ENCODE measurements around the gene INPP5A. TPM values are rescaled to one million over a fixed set of nuclear protein-coding genes. Genes with fewer than 3 reads are reported as not detected.

The INPP5A gene
- total and polyA plus RNA-seq, 2 of the 13 experiments (the other 11 are each of a cell fraction or from before 2014, with no cell fraction given) = 17.5 to 37.9 TPM

DNA sequence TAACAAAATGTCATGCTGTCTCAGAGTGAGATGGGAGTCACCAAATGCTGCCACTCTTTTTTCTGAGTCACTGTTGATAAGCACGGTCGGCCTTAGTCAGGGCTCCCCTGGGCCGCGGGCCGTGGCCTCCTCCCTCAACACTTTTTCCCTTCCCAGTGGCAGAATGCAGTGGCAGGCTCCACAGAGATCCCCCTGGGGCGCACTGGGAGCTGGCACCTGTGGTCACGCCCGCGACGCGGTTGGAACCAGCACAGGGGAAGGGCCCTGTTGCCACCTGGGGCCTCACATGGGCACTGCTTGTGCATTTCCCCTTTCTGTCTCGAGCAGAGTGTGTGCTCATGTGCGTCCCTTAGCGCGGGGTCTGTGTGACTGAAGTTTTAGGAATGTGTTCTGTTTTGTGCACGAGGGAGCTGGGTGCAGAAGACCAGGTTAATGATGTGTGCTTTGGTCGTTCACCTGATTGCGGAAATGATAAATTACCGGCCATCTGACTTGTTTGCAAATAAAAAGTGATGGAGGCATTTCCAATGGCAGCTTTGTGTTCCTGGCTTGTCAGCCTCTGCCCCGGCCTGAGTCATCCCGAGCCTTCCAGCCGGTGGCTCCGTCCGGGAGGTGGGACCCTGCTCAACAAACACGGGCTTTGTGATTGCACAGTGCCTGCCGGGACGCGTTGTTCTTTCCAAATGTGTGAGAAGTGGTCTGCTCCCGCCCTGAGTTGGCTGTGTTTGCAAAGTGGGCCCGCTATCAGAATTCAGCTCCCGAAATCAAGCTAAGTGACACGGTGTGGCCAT is 147.7 kb downstream of the INPP5A start (continued):
- TF ChIP-seq, protein P1, sequence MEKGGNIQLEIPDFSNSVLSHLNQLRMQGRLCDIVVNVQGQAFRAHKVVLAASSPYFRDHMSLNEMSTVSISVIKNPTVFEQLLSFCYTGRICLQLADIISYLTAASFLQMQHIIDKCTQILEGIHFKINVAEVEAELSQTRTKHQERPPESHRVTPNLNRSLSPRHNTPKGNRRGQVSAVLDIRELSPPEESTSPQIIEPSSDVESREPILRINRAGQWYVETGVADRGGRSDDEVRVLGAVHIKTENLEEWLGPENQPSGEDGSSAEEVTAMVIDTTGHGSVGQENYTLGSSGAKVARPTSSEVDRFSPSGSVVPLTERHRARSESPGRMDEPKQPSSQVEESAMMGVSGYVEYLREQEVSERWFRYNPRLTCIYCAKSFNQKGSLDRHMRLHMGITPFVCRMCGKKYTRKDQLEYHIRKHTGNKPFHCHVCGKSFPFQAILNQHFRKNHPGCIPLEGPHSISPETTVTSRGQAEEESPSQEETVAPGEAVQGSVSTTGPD (CRISPR knock-in tag; IDR thresholded peaks at IDR 0.05) = no peak
- no peak for TF ChIP-seq ATF1 (CRISPR knock-in tag; IDR thresholded peaks at IDR 0.05)
- TF ChIP-seq, protein P2, sequence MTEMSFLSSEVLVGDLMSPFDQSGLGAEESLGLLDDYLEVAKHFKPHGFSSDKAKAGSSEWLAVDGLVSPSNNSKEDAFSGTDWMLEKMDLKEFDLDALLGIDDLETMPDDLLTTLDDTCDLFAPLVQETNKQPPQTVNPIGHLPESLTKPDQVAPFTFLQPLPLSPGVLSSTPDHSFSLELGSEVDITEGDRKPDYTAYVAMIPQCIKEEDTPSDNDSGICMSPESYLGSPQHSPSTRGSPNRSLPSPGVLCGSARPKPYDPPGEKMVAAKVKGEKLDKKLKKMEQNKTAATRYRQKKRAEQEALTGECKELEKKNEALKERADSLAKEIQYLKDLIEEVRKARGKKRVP (CRISPR knock-in tag; IDR thresholded peaks at IDR 0.05) = peak in 1 of 2 experiments; percentile 47; a peak in 1 of 4 replicates
- no peak for TF ChIP-seq ZNF382 (CRISPR knock-in tag; IDR thresholded peaks at IDR 0.05; ENCODE audit: borderline replicate concordance)
- TF ChIP-seq ZNF354B (CRISPR knock-in tag; IDR thresholded peaks at IDR 0.05) = no peak; the same call in 1 of the 2 replicates
- TF ChIP-seq RFXANK (CRISPR knock-in tag; IDR thresholded peaks at IDR 0.05) = no peak
- peak; percentile 28; the same call in 1 of the 2 replicates for TF ChIP-seq TFDP2 (CRISPR knock-in tag; IDR thresholded peaks at IDR 0.05)
- TF ChIP-seq ELF1 (CRISPR knock-in tag; IDR thresholded peaks at IDR 0.05) = no peak
- TF ChIP-seq BCLAF1 (IDR thresholded peaks at IDR 0.05) = no peak
- no peak for TF ChIP-seq RORA (CRISPR knock-in tag; IDR thresholded peaks at IDR 0.05)
- TF ChIP-seq, protein P3, sequence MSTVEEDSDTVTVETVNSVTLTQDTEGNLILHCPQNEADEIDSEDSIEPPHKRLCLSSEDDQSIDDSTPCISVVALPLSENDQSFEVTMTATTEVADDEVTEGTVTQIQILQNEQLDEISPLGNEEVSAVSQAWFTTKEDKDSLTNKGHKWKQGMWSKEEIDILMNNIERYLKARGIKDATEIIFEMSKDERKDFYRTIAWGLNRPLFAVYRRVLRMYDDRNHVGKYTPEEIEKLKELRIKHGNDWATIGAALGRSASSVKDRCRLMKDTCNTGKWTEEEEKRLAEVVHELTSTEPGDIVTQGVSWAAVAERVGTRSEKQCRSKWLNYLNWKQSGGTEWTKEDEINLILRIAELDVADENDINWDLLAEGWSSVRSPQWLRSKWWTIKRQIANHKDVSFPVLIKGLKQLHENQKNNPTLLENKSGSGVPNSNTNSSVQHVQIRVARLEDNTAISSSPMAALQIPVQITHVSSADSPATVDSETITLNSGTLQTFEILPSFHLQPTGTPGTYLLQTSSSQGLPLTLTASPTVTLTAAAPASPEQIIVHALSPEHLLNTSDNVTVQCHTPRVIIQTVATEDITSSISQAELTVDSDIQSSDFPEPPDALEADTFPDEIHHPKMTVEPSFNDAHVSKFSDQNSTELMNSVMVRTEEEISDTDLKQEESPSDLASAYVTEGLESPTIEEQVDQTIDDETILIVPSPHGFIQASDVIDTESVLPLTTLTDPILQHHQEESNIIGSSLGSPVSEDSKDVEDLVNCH (CRISPR knock-in tag; IDR thresholded peaks at IDR 0.05) = no peak
- no peak for TF ChIP-seq ZFP36L1 (CRISPR knock-in tag; IDR thresholded peaks at IDR 0.05)
- no peak for TF ChIP-seq RBAK (CRISPR knock-in tag; IDR thresholded peaks at IDR 0.05)
- peak; percentile 90 for TF ChIP-seq FOSL2 (CRISPR knock-in tag; IDR thresholded peaks at IDR 0.05)
- TF ChIP-seq ZNF230 (CRISPR knock-in tag; IDR thresholded peaks at IDR 0.05) = no peak
- no peak for TF ChIP-seq SETDB1 (CRISPR knock-in tag; IDR thresholded peaks at IDR 0.05; ENCODE audit: borderline replicate concordance)
- no peak for TF ChIP-seq SOX13 (IDR thresholded peaks at IDR 0.05)
- TF ChIP-seq SOX13 (CRISPR knock-in tag; conservative IDR thresholded peaks at IDR 0.05 in 1 of 2, IDR thresholded peaks at IDR 0.05 in 1 of 2) = no peak; a peak in 1 of 4 replicates
- no peak for TF ChIP-seq SRSF9 (IDR thresholded peaks at IDR 0.05; ENCODE audit: borderline replicate concordance, insufficient read depth, low read depth, low read length, poor library complexity, severe bottlenecking)
- TF ChIP-seq ZFP90 (CRISPR knock-in tag; IDR thresholded peaks at IDR 0.05; ENCODE audit: borderline replicate concordance) = no peak
- no peak for TF ChIP-seq ZMYM4 (CRISPR knock-in tag; IDR thresholded peaks at IDR 0.05)

Data from HepG2 (cell line).